Hepatocyte (in vitro differentiated cells): ENCODE data around the gene COP1. TPM values are rescaled to one million over a fixed set of nuclear protein-coding genes. Genes with fewer than 3 reads are reported as not detected.

Source experiments
- DNase-seq: peaks from one replicate; pipeline ENCODE4 v3.0.0-alpha.2; 2016; ENCODE audit warnings: low spot score
- H2AFZ ChIP-seq: fragments of 200-600 bp; sonication (generic); 2 replicates; pipeline ENCODE4 v1.6.0; 2016; ENCODE audit warnings: antibody characterized with exemption, mild to moderate bottlenecking
- H3K27ac ChIP-seq: fragments of 200-600 bp; sonication (generic); 2 replicates; pipeline ENCODE4 v1.5.1; 2016; ENCODE audit warnings: mild to moderate bottlenecking
- H3K27me3 ChIP-seq: fragments of 200-600 bp; sonication (generic); 2 replicates; pipeline ENCODE4 v1.6.1; 2016
- H3K36me3 ChIP-seq: fragments of 200-600 bp; sonication (generic); replicated peaks from 2 replicates; pipeline ENCODE4 v1.5.1; 2016; ENCODE audit warnings: low read depth; ENCODE audit not compliant: insufficient read depth
- H3K4me1 ChIP-seq: fragments of 200-600 bp; sonication (generic); 2 replicates; pipeline ENCODE4 v1.5.1; 2016; ENCODE audit warnings: mild to moderate bottlenecking, moderate library complexity; ENCODE audit not compliant: insufficient read depth
- H3K4me2 ChIP-seq: fragments of 200-600 bp; sonication (generic); 2 replicates; pipeline ENCODE4 v1.6.0; 2016
- H3K4me3 ChIP-seq: fragments of 200-600 bp; sonication (generic); 2 replicates; pipeline ENCODE4 v1.5.1; 2016; ENCODE audit warnings: mild to moderate bottlenecking
- H3K79me2 ChIP-seq: fragments of 200-600 bp; sonication (generic); 2 replicates; pipeline ENCODE4 v1.6.0; 2017; ENCODE audit warnings: mild to moderate bottlenecking
- H3K9me2 ChIP-seq: fragments of 200-600 bp; sonication (generic); replicated peaks from 2 replicates; pipeline ENCODE4 v1.6.0; 2017; ENCODE audit warnings: mild to moderate bottlenecking; ENCODE audit not compliant: insufficient read depth
- H3K9me3 ChIP-seq: fragments of 200-600 bp; sonication (generic); 2 replicates; pipeline ENCODE4 v1.5.1; 2016; ENCODE audit warnings: low read depth, mild to moderate bottlenecking
- H4K20me1 ChIP-seq: fragments of 200-600 bp; sonication (generic); 2 replicates; pipeline ENCODE4 v1.6.0; 2016; ENCODE audit warnings: mild to moderate bottlenecking; ENCODE audit not compliant: insufficient read depth, poor library complexity, severe bottlenecking
- EZH2 ChIP-seq: fragments of 200-600 bp; sonication (generic); IDR thresholded peaks from 2 replicates; pipeline ENCODE4 v1.6.1; 2016; ENCODE audit warnings: antibody characterized with exemption, mild to moderate bottlenecking, borderline replicate concordance
- EZH2phosphoT487 ChIP-seq: fragments of 200-600 bp; sonication (generic); IDR thresholded peaks from one replicate; pipeline ENCODE4 v1.6.1; 2018; ENCODE audit warnings: antibody characterized with exemption, mild to moderate bottlenecking, low read depth, moderate library complexity; ENCODE audit not compliant: unreplicated experiment, severe bottlenecking
- WGBS: methylation state at CpG from one replicate; pipeline ENCODE4 v1.1.6; 2016; ENCODE audit warnings: low lambda C conversion rate; ENCODE audit errors: missing lambda C conversion rate; 5-methylcytosine and 5-hydroxymethylcytosine counted together
- polyA plus RNA-seq: library from polyadenylated mRNA; unstranded; fragments of >200 nt; fragmentation: Nextera tagmentation; extraction: Ambion mirVana; gene quantifications from 2 replicates; pipeline ENCODE4 v1.2.1, GENCODE V29; 2016
- total RNA-seq: library from RNA; depleted of rRNA; stranded (reverse); fragments of >200 nt; gene quantifications from 2 replicates; pipeline ENCODE4 v1.2.3, GENCODE V29; 2014
- TF ChIP-seq, protein P1 (sequence below): fragments of 200-600 bp; sonication (generic); IDR thresholded peaks from 2 replicates; pipeline ENCODE4 v1.5.1; 2016; ENCODE audit warnings: antibody characterized with exemption, mild to moderate bottlenecking; ENCODE audit not compliant: poor library complexity

COP1 gene
- total and polyA plus RNA-seq, 2 experiments from 2014 or later, result 63.0 to 65.9 TPM

DNA sequence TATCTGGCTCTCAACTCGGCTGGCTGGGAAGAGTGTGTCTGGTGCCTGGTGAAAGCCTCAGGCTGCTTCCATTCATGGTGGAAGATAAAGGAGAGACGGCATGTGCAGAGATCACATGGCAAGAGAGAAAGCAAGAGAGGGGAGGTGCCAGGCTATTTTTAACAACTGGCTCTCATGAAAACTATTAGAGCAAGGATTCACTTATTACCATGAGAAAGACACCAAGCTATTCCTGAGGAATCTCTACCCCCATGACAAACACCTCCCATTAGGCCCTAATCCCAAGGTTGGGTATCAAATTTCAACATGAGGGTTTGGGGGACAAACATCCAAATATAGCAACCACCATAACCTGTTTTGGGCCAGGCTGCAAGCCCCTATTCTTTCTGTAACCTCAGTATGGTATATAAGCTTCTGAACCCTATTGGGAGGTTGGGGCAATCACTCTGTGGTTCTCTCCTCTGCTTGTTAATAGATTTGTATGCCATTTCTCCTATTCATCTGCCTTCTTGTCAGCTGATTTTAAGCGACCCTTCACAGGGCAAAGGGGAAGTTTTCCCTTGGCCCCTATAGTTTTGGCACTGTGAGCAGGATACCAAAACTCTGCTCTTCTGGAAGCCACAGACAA, 284.7 kb downstream of the COP1 start:
- H3K36me3 ChIP-seq, result no peaks in the 10 kb centered on the region
- no peak for DNase-seq
- 69% methylated on average over 3 of the region's 3 CpGs for WGBS
- H3K79me2 ChIP-seq, result no peaks in the 10 kb centered on the region
- H2AFZ ChIP-seq, result no peak overlapping the region
- H3K4me2 ChIP-seq, result no peak overlapping the region
- H3K27ac ChIP-seq, result no peak overlapping the region
- H3K9me3 ChIP-seq, result no peaks in the 10 kb centered on the region
- TF ChIP-seq EZH2phosphoT487, result no peak
- TF ChIP-seq, protein P1, sequence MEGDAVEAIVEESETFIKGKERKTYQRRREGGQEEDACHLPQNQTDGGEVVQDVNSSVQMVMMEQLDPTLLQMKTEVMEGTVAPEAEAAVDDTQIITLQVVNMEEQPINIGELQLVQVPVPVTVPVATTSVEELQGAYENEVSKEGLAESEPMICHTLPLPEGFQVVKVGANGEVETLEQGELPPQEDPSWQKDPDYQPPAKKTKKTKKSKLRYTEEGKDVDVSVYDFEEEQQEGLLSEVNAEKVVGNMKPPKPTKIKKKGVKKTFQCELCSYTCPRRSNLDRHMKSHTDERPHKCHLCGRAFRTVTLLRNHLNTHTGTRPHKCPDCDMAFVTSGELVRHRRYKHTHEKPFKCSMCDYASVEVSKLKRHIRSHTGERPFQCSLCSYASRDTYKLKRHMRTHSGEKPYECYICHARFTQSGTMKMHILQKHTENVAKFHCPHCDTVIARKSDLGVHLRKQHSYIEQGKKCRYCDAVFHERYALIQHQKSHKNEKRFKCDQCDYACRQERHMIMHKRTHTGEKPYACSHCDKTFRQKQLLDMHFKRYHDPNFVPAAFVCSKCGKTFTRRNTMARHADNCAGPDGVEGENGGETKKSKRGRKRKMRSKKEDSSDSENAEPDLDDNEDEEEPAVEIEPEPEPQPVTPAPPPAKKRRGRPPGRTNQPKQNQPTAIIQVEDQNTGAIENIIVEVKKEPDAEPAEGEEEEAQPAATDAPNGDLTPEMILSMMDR, result no peak
- TF ChIP-seq EZH2, result no peak
- peaks cover 6% of the 10 kb centered on the region for H3K4me1 ChIP-seq
- no peaks in the 10 kb centered on the region for H4K20me1 ChIP-seq
- no peaks in the 10 kb centered on the region for H3K9me2 ChIP-seq
- no peak overlapping the region for H3K4me3 ChIP-seq
- no peaks in the 10 kb centered on the region for H3K27me3 ChIP-seq

DNA sequence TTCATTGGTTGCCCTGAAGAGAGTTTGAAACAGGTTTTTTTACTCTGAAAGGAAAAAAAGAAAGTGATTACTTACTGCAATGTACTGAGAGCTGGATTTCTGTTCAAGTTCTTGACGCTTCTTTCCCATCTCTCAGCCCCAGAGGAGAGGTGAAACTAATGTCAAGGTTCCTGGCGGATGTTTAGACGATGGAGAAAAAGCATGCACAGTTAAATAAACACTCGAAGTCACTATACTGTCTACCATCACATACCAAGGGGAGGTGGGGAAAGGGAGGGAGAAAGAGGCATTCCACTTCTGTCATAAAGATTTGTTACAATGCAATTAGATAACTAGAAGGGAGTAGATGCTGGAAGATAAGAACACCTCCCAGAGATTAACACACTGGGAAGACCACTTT, 286.7 kb downstream of the COP1 start:
- H3K36me3 ChIP-seq, result no peaks in the 10 kb centered on the region
- H3K27me3 ChIP-seq, result no peaks in the 10 kb centered on the region
- H4K20me1 ChIP-seq, result no peaks in the 10 kb centered on the region
- H3K27ac ChIP-seq, result no peak overlapping the region
- H2AFZ ChIP-seq, result no peak overlapping the region
- no peak overlapping the region for H3K4me3 ChIP-seq
- no peaks in the 10 kb centered on the region for H3K79me2 ChIP-seq
- no peaks in the 10 kb centered on the region for H3K9me2 ChIP-seq
- TF ChIP-seq EZH2phosphoT487 (no peak), EZH2 (no peak)
- TF ChIP-seq, protein P1, result no peak
- peaks cover 6% of the 10 kb centered on the region for H3K4me1 ChIP-seq
- no peak for DNase-seq
- no peaks in the 10 kb centered on the region for H3K9me3 ChIP-seq
- WGBS, result 26% methylated on average over 4 of the region's 4 CpGs
- no peak overlapping the region for H3K4me2 ChIP-seq

DNA sequence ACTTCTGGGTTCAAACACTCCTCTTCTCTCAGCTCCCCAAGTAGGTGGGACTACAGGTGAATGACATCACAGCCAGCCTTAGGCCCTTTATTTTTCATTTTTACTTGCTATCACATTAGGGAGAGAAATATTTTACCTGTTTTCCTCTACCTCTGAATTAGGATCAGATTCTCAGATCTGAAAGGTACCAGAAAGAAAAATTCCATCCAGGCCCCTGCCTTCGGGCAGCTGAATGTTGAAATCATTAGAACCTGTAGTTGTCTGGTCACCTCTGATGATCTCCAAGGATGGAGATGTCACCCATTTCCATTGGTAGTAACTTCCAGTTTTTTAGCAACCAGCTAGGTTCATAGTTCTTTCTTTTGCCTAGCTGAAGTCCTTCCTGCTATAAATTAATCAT, 288.1 kb downstream of the COP1 start:
- Histone ChIP-seq H3K4me1 (peaks cover 6% of the 10 kb centered on the region), H4K20me1 (no peaks in the 10 kb centered on the region)
- 88% methylated on average over 1 of the region's 1 CpG for WGBS

More for the DNA sequence above, 288.1 kb downstream of the COP1 start:
- Histone ChIP-seq H3K4me3 (no peak overlapping the region), H3K27ac (no peak overlapping the region), H3K9me3 (no peaks in the 10 kb centered on the region), H3K4me2 (no peak overlapping the region), H3K27me3 (no peaks in the 10 kb centered on the region), H3K9me2 (no peaks in the 10 kb centered on the region), H3K79me2 (no peaks in the 10 kb centered on the region), H2AFZ (no peak overlapping the region), H3K36me3 (no peaks in the 10 kb centered on the region)
- TF ChIP-seq, protein P1, result no peak
- no peak for TF ChIP-seq EZH2phosphoT487
- no peak for TF ChIP-seq EZH2
- no peak for DNase-seq
